ENCODE measurements around the gene ARL13B. TPM values are rescaled to one million over a fixed set of nuclear protein-coding genes. Genes with fewer than 3 reads are reported as not detected.

The ARL13B gene
- total and polyA plus RNA-seq, 9 donors = 6.2 to 16.3 (median 11.8) TPM

- no peak for TF ChIP-seq POLR2A (IDR thresholded peaks at IDR 0.05)
- no peak for TF ChIP-seq EP300 (IDR thresholded peaks at IDR 0.05)
- no peak for TF ChIP-seq CTCF (IDR thresholded peaks at IDR 0.05)
- Histone ChIP-seq H3K27me3 (no peaks in the 10 kb centered on the region), H3K4me3 (no peak overlapping the region), H3K36me3 (no peaks in the 10 kb centered on the region), H3K27ac (no peak overlapping the region), H3K4me1 (ENCODE audit: insufficient read depth) (peaks cover 2% of the 10 kb centered on the region), H3K9me3 (no peaks in the 10 kb centered on the region)
- DNase-seq = no peak
- intact Hi-C loops (cut with DNase I) = no loop called here
- WGBS, 3 donors = 89 to 90% (median 90%) methylated on average over 5 of the region's 5 CpGs
Observed at GRCh38 chr3:93984618-93985017, 4.7 kb downstream of the ARL13B start.

GRCh38 chr3:93988283-93988682 is 8.3 kb downstream of the ARL13B start:
- no peaks in the 10 kb centered on the region for H3K4me1 ChIP-seq (ENCODE audit: insufficient read depth)
- H3K27ac ChIP-seq = no peak overlapping the region
- H3K36me3 ChIP-seq = no peaks in the 10 kb centered on the region
- H3K27me3 ChIP-seq = no peaks in the 10 kb centered on the region
- no peak for DNase-seq
- intact Hi-C loops (cut with DNase I) = no loop called here
- H3K9me3 ChIP-seq = no peaks in the 10 kb centered on the region
- TF ChIP-seq EP300 (IDR thresholded peaks at IDR 0.05) (no peak), CTCF (IDR thresholded peaks at IDR 0.05) (no peak), POLR2A (IDR thresholded peaks at IDR 0.05) (no peak)
- H3K4me3 ChIP-seq = no peak overlapping the region

- no peak for DNase-seq
- no peak for TF ChIP-seq POLR2A (IDR thresholded peaks at IDR 0.05)
- TF ChIP-seq CTCF (IDR thresholded peaks at IDR 0.05) = no peak
- TF ChIP-seq EP300 (IDR thresholded peaks at IDR 0.05) = no peak
- Histone ChIP-seq H3K4me1 (ENCODE audit: insufficient read depth) (no peaks in the 10 kb centered on the region), H3K27ac (no peak overlapping the region), H3K9me3 (no peaks in the 10 kb centered on the region), H3K4me3 (no peak overlapping the region), H3K27me3 (no peaks in the 10 kb centered on the region), H3K36me3 (no peaks in the 10 kb centered on the region)
- intact Hi-C loops (cut with DNase I) = no loop called here
- WGBS, 3 donors = 88 to 93% (median 93%) methylated on average over 9 of the region's 9 CpGs
Observed at GRCh38 chr3:93988764-93989163, 8.8 kb downstream of the ARL13B start.

- DNase-seq = no peak
- H3K4me1 ChIP-seq (ENCODE audit: insufficient read depth) = no peaks in the 10 kb centered on the region
- WGBS, 3 donors = 80 to 82% (median 81%) methylated on average over 3 of the region's 3 CpGs
- no peak overlapping the region for H3K27ac ChIP-seq
- no peaks in the 10 kb centered on the region for H3K27me3 ChIP-seq
- intact Hi-C loops (cut with DNase I) = no loop called here
- no peaks in the 10 kb centered on the region for H3K36me3 ChIP-seq
- TF ChIP-seq POLR2A (IDR thresholded peaks at IDR 0.05) (no peak), EP300 (IDR thresholded peaks at IDR 0.05) (no peak), CTCF (IDR thresholded peaks at IDR 0.05) (no peak)
- H3K9me3 ChIP-seq = no peaks in the 10 kb centered on the region
- no peak overlapping the region for H3K4me3 ChIP-seq
Observed at GRCh38 chr3:93989241-93989640, 9.3 kb downstream of the ARL13B start.

GRCh38 chr3:93991631-93992030 is 11.7 kb downstream of the ARL13B start:
- no peak overlapping the region for H3K27ac ChIP-seq
- no peaks in the 10 kb centered on the region for H3K9me3 ChIP-seq
- intact Hi-C loops (cut with DNase I) = no loop called here
- no peak for DNase-seq
- no peaks in the 10 kb centered on the region for H3K27me3 ChIP-seq
- 73 to 86% (median 81%) methylated on average over 2 of the region's 2 CpGs for WGBS, 3 donors
- H3K36me3 ChIP-seq = no peaks in the 10 kb centered on the region
- H3K4me1 ChIP-seq (ENCODE audit: insufficient read depth) = no peaks in the 10 kb centered on the region
- TF ChIP-seq CTCF (IDR thresholded peaks at IDR 0.05) = no peak
- no peak overlapping the region for H3K4me3 ChIP-seq

All from ovary (tissue), 9 donors.